Measurements from ENCODE around the gene STPG4.

Gene STPG4

DNA sequence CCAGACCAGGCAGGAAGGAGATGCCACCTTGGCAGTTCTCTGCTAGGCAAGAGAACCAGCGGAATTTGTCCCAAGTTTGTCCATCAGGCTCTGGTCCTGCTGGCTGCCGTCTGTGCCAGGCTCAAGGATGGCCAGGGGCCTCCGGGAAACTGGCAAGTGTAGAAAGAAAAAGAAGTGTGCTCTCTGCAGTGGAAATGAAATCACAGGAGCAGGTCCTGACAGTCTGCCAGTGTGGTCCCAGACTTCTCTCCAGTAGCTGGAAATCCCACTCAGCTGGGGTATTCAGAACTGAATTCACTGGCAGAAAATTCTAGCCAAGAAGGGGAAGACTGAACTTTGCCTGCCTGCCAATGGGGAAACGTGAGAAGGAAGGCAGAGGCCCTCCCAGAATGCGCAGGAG lies 91.0 kb downstream of the STPG4 start:
- Histone ChIP-seq H3K36me3 (ENCODE audit: control insufficient read depth in 2 of 2, insufficient read depth in 1 of 2, low read length in 2 of 2) (peaks cover 0 to 3% of the 10 kb centered on the region in 2 experiments; a peak in 1 of 3 replicates), H3K4me1 (ENCODE audit: control insufficient read depth, insufficient read depth, low read length) (no peaks in the 10 kb centered on the region; the same call in 1 of the 2 replicates), H3K27ac (ENCODE audit: extremely low read depth, low read depth, low read length) (no peak overlapping the region), H3K4me3 (ENCODE audit: low read depth, low read length) (no peak overlapping the region), H3K9me3 (ENCODE audit: control insufficient read depth, insufficient read depth, low read depth, low read length) (no peaks in the 10 kb centered on the region)
- ChIA-PET POLR2A (no interaction called here), CTCF (no interaction called here)
- TF ChIP-seq ZNF558 (tag by site-specific recombination; IDR thresholded peaks at IDR 0.05) (no peak), KLF1 (tag by site-specific recombination; IDR thresholded peaks at IDR 0.05) (no peak), ZSCAN23 (tag by site-specific recombination; IDR thresholded peaks at IDR 0.05) (no peak)

DNA sequence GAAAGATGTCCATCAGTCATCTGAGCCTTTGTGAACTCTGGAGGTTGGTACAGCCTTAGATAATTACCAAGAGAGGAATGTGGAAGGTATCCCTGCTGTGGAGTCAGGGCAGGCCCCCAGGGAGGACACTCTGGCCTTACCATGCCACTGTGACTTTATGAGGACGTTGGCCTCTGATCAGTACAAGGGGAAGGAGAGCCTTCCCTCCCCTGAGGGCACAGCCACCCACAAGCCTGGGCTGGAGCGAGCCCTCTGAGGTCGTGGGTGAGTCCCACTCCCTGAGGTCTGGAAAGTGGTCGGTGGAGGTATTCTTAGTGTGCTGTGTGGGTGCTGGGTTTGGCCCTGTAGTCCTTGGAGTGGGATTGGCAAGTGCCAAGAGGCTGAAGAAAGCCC lies 91.6 kb downstream of the STPG4 start:
- peaks cover 0 to 3% of the 10 kb centered on the region in 2 experiments; a peak in 1 of 3 replicates for H3K36me3 ChIP-seq (ENCODE audit: control insufficient read depth in 2 of 2, insufficient read depth in 1 of 2, low read length in 2 of 2)
- CTCF ChIA-PET, result no interaction called here
- no peaks in the 10 kb centered on the region; the same call in 1 of the 2 replicates for H3K4me1 ChIP-seq (ENCODE audit: control insufficient read depth, insufficient read depth, low read length)
- POLR2A ChIA-PET, result no interaction called here
- H3K4me3 ChIP-seq (ENCODE audit: low read depth, low read length), result no peak overlapping the region
- TF ChIP-seq EGR2 (tag by site-specific recombination; IDR thresholded peaks at IDR 0.05; ENCODE audit: low read depth) (peak; percentile 97), ZFHX2 (tag by site-specific recombination; conservative IDR thresholded peaks at IDR 0.05) (peak; percentile 96)
- TF ChIP-seq, protein P1, sequence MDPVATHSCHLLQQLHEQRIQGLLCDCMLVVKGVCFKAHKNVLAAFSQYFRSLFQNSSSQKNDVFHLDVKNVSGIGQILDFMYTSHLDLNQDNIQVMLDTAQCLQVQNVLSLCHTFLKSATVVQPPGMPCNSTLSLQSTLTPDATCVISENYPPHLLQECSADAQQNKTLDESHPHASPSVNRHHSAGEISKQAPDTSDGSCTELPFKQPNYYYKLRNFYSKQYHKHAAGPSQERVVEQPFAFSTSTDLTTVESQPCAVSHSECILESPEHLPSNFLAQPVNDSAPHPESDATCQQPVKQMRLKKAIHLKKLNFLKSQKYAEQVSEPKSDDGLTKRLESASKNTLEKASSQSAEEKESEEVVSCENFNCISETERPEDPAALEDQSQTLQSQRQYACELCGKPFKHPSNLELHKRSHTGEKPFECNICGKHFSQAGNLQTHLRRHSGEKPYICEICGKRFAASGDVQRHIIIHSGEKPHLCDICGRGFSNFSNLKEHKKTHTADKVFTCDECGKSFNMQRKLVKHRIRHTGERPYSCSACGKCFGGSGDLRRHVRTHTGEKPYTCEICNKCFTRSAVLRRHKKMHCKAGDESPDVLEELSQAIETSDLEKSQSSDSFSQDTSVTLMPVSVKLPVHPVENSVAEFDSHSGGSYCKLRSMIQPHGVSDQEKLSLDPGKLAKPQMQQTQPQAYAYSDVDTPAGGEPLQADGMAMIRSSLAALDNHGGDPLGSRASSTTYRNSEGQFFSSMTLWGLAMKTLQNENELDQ (tag by site-specific recombination; IDR thresholded peaks at IDR 0.05; ENCODE audit: low read depth), result no peak
- H3K9me3 ChIP-seq (ENCODE audit: control insufficient read depth, insufficient read depth, low read depth, low read length), result no peaks in the 10 kb centered on the region
- H3K27ac ChIP-seq (ENCODE audit: extremely low read depth, low read depth, low read length), result no peak overlapping the region

DNA sequence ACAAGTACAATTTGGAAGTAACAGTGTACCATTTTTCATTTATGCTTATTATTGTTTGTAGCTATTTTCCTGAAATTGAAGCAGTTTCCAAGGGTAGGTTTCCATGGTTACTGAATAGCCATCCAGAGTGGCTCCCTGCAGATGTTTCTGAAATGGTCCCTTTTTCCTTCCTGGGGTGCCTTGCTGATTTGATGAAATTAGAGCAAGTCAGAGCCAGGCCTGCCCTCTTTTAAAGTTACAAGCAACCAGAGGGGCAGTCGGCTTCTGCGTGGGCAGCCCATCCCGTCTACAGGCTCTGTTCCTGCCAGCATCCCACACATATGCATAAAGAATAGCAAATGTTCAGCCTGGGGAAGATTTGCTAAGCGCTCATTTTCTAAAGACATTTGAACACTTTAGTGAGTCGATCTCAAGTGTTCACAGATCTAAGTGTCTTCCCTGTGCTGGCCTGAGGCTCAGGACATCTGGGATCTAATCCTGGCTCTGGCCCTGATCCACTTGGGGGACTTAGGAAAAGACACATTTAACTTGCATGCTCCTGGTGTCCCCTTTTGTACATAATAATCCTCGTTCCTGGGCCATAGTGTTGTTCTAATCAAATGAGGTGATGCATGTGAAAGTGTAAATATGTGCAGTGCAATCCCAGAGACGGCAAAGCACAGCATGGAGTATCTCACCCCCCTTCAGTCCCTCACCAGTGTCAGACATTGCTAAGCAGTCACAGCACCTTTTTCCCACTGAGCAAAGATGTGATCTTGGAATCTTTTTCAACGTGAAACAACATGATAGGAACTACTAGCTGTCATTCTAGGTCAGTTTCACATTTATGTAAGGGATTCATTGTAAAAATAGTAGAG lies 92.2 kb downstream of the STPG4 start:
- Histone ChIP-seq H3K4me3 (ENCODE audit: low read depth, low read length) (no peak overlapping the region), H3K36me3 (ENCODE audit: control insufficient read depth in 2 of 2, insufficient read depth in 1 of 2, low read length in 2 of 2) (peaks cover 0 to 3% of the 10 kb centered on the region in 2 experiments; a peak in 1 of 3 replicates), H3K4me1 (ENCODE audit: control insufficient read depth, insufficient read depth, low read length) (no peaks in the 10 kb centered on the region; the same call in 1 of the 2 replicates), H3K9me3 (ENCODE audit: control insufficient read depth, insufficient read depth, low read depth, low read length) (no peaks in the 10 kb centered on the region), H3K27ac (ENCODE audit: extremely low read depth, low read depth, low read length) (no peak overlapping the region)
- TF ChIP-seq ZFHX2 (tag by site-specific recombination; conservative IDR thresholded peaks at IDR 0.05) (0 out of 2 replicates have a peak, but pooled peaks have one; percentile 36), ZNF184 (tag by site-specific recombination; IDR thresholded peaks at IDR 0.05) (no peak), ZBTB17 (tag by site-specific recombination; IDR thresholded peaks at IDR 0.05) (peak; percentile 90), ZNF23 (tag by site-specific recombination; IDR thresholded peaks at IDR 0.05; ENCODE audit: borderline replicate concordance) (no peak)
- CTCF ChIA-PET, result interaction anchor here (1.3 kb wide), 1 partner anchor 13 kb away, joined by 3 read pairs; no protein-coding TSS in a partner anchor
- POLR2A ChIA-PET, result no interaction called here

DNA sequence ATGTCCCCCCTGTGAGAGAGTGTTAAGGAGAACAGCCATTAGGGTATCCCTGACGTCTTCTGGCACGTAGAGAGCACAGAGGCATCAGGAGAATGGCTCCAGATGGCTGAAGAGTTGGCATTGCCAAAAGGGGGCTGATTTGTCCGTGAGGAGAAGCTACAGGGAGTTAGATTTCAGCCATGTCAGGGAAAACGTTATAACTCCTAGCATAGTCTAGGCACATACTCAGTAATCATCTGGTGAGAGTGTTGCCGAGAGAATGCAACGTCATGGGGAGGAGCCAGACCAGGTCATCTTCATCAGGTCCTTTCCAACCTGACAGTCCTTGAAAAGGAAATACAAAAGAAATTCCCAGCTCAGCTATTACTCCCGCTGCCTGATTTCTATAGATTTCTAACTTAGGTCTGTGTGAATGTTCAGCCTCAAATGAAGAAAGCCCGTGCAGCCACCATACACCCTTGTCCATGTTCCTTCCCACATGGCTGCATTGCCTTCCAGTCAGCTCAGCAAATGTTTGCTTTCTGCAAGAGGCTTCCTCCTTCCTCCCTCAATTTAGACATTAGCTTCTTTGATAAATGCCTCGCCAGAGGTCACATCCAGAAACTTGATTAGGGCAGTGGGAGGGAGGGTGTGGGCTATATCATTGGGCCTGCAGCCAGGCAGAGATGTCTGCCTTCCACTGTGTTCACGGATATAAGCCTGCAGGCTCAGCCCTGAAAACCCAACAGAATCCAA lies 93.0 kb downstream of the STPG4 start:
- CTCF ChIA-PET, result interaction anchor here (1.3 kb wide), 1 partner anchor 14 kb away, joined by 3 read pairs; no protein-coding TSS in a partner anchor
- H3K9me3 ChIP-seq (ENCODE audit: control insufficient read depth, insufficient read depth, low read depth, low read length), result no peaks in the 10 kb centered on the region
- peaks cover 0 to 3% of the 10 kb centered on the region in 2 experiments; a peak in 1 of 3 replicates for H3K36me3 ChIP-seq (ENCODE audit: control insufficient read depth in 2 of 2, insufficient read depth in 1 of 2, low read length in 2 of 2)
- TF ChIP-seq EGR2 (tag by site-specific recombination; IDR thresholded peaks at IDR 0.05; ENCODE audit: low read depth), result peak; percentile 28; the same call in 1 of the 2 replicates
- no peak for TF ChIP-seq ZNF169 (tag by site-specific recombination; IDR thresholded peaks at IDR 0.05)
- no peaks in the 10 kb centered on the region; the same call in 1 of the 2 replicates for H3K4me1 ChIP-seq (ENCODE audit: control insufficient read depth, insufficient read depth, low read length)
- POLR2A ChIA-PET, result no interaction called here
- H3K4me3 ChIP-seq (ENCODE audit: low read depth, low read length), result no peak overlapping the region
- H3K27ac ChIP-seq (ENCODE audit: extremely low read depth, low read depth, low read length), result no peak overlapping the region

Data from HEK293 (cell line).